Superior temporal gyrus (tissue), 1 donor: Measurements from ENCODE around the gene MPZ.
"Not testable (repeated sequence)": the region's sequence is repeated elsewhere in the genome, so short reads cannot be mapped to it uniquely, and the experiment has no call there.

Experiments
- DNase-seq: peaks from one replicate; pipeline ENCODE4 v3.0.0-alpha.2; 2016; ENCODE audit errors: extremely low spot score

The MPZ gene

DNA sequence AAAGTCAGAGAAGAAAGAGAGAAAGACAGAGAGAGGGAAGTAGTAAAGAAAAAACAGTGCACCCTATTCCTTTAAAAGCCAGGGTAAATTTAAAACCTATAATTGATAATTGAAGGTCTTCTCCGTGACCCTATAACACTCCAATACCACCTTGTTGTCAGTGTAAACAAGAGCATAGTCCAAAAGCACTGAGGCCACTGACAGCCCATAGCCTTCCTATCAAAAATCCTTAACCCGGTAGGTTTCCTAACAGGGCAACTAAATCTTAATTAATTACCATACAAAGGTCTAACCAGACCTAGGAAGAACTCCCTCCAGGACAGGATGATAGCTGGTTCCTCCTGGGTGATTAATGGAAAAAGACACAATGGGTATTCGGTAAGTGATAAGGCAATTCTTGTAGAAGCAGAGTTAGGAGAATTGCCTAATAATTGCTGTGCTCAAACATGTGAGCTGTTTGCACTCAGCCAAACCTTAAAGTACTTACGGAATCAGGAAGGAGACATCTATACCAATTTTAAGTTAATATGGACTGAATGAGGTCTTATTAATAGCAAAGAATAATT lies 53.7 kb downstream of the MPZ start:
- not testable (repeated sequence) for DNase-seq

DNA sequence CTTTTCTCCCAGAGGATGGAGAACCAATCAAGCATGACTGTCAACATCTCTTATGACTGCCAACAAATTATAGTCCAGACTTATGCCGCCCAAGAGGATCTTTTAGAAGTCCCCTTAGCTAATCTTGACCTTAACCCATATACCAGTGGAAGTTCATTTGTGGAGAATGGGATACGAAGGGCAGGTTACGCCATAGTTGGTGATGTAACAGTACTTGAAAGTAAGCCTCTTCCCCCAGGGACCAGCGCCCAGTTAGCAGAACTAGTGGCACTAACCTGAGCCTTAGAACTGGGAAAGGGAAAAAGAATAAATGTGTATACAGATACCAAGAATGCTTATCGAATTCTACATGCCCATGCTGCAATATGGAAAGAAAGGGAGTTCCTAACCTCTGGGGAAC lies 54.5 kb downstream of the MPZ start:
- not testable (repeated sequence) for DNase-seq
